ENCODE results near the gene AUP1.

DNA sequence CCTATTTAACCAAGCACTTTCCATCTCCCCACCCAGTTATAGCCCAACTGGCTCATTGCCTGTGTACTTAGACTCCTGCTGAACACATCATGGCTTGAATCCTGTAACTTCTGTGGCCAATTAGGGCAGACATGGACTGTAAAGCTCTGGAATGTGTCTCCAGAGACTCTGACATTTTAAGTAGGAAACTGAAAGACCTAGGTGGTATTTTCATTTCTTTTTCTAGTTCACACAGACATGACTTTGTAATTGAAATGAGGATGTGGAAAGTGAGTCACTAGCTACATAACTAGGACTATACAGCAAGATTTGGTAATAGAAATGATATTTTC, 37.2 kb upstream of the AUP1 start:
- TF ChIP-seq, protein P1, sequence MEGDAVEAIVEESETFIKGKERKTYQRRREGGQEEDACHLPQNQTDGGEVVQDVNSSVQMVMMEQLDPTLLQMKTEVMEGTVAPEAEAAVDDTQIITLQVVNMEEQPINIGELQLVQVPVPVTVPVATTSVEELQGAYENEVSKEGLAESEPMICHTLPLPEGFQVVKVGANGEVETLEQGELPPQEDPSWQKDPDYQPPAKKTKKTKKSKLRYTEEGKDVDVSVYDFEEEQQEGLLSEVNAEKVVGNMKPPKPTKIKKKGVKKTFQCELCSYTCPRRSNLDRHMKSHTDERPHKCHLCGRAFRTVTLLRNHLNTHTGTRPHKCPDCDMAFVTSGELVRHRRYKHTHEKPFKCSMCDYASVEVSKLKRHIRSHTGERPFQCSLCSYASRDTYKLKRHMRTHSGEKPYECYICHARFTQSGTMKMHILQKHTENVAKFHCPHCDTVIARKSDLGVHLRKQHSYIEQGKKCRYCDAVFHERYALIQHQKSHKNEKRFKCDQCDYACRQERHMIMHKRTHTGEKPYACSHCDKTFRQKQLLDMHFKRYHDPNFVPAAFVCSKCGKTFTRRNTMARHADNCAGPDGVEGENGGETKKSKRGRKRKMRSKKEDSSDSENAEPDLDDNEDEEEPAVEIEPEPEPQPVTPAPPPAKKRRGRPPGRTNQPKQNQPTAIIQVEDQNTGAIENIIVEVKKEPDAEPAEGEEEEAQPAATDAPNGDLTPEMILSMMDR (IDR thresholded peaks at IDR 0.05): no peak
- no peak for TF ChIP-seq POLR2A (IDR thresholded peaks at IDR 0.05)
